Mesendoderm (in vitro differentiated cells): Measurements from ENCODE around the gene DDX54.

Source experiments
- DNase-seq: peaks from one replicate; pipeline ENCODE4 v3.0.0; 2013
- H2AK5ac ChIP-seq: 2 replicates; pipeline ENCODE4 v1.6.1; 2013; ENCODE audit warnings: low read length, inconsistent platforms
- H2BK120ac ChIP-seq: 2 replicates; pipeline ENCODE4 v1.6.1; 2013; ENCODE audit warnings: low read depth, mild to moderate bottlenecking, low read length, moderate library complexity, mixed read lengths
- H2BK15ac ChIP-seq: replicated peaks from 2 replicates; pipeline ENCODE4 v1.6.1; 2013; ENCODE audit warnings: low read depth, mild to moderate bottlenecking, moderate library complexity
- H2BK5ac ChIP-seq: 2 replicates; pipeline ENCODE4 v1.6.1; 2013; ENCODE audit warnings: low read length, inconsistent platforms
- H3K18ac ChIP-seq: 2 replicates; pipeline ENCODE4 v1.6.1; 2013; ENCODE audit warnings: mild to moderate bottlenecking, low read length, mixed read lengths
- H3K23ac ChIP-seq: one replicate; pipeline ENCODE4 v1.6.1; 2013; ENCODE audit warnings: low read length
- H3K27ac ChIP-seq: 2 replicates; pipeline ENCODE4 v1.5.1; 2013; ENCODE audit warnings: low read depth, mild to moderate bottlenecking, inconsistent platforms, low read length, moderate library complexity
- H3K27me3 ChIP-seq: 2 replicates; pipeline ENCODE4 v1.6.1; 2013; ENCODE audit warnings: low read length, control low read depth, mild to moderate bottlenecking, inconsistent platforms; ENCODE audit not compliant: insufficient read depth, poor library complexity
- H3K36me3 ChIP-seq: 2 replicates; pipeline ENCODE4 v1.6.1; 2013; ENCODE audit warnings: low read length, inconsistent platforms; ENCODE audit not compliant: control insufficient read depth, insufficient read depth
- H3K4ac ChIP-seq: one replicate; pipeline ENCODE4 v1.6.1; 2013; ENCODE audit warnings: low read depth, mild to moderate bottlenecking, low read length, moderate library complexity
- H3K4me1 ChIP-seq: 2 replicates; pipeline ENCODE4 v1.6.1; 2013; ENCODE audit warnings: low read depth, low read length, inconsistent platforms; ENCODE audit not compliant: control insufficient read depth
- H3K4me2 ChIP-seq: 2 replicates; pipeline ENCODE4 v1.6.1; 2013; ENCODE audit warnings: low read length
- H3K4me3 ChIP-seq: 2 replicates; pipeline ENCODE4 v1.5.1; 2013; ENCODE audit warnings: mild to moderate bottlenecking, low read length
- H3K56ac ChIP-seq: one replicate; pipeline ENCODE4 v1.6.1; 2013; ENCODE audit warnings: low read length
- H3K79me1 ChIP-seq: 2 replicates; pipeline ENCODE4 v1.6.1; 2013; ENCODE audit warnings: low read length, inconsistent platforms
- H3K79me2 ChIP-seq: 2 replicates; pipeline ENCODE4 v1.6.1; 2013; ENCODE audit warnings: mild to moderate bottlenecking, low read length; ENCODE audit not compliant: control insufficient read depth, insufficient read depth
- H3K9ac ChIP-seq: 2 replicates; pipeline ENCODE4 v1.6.1; 2013; ENCODE audit warnings: low read length, inconsistent platforms
- H4K5ac ChIP-seq: one replicate; pipeline ENCODE4 v1.6.1; 2013; ENCODE audit warnings: low read length
- H4K8ac ChIP-seq: one replicate; pipeline ENCODE4 v1.6.1; 2013; ENCODE audit warnings: low read depth, mild to moderate bottlenecking, control low read depth, low read length, moderate library complexity
- WGBS: extraction: QIAGEN DNeasy Blood & Tissue Kit; methylation state at CpG from one replicate; pipeline ENCODE4 v1.1.7; 2013; ENCODE audit warnings: low lambda C conversion rate, missing lambda C conversion rate; ENCODE audit not compliant: insufficient coverage; ENCODE audit errors: extremely low coverage; 5-methylcytosine and 5-hydroxymethylcytosine counted together

The DDX54 gene

DNA sequence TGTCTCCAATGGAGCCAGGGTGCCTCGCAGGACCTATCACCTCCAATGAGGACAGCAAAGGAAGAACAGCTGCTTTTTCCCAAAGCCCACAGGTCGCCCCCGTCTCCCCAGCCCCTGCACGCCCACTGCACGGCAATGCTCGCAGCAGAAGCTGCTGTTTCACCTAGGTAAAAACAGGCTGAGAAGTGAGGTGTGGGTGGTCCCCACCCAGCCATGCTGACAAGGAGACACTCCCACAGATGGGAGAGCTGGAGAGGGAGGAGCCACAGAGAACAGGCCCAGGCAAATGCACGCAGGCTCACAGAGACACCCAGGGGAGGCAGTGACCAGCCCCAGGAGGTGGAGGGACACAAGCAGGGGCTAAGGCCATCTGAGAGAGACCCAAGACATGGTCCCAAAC, 25.3 kb downstream of the DDX54 start:
- no peak for DNase-seq
- no peak overlapping the region for H2BK120ac ChIP-seq
- H3K4ac ChIP-seq, result no peak overlapping the region
- H3K4me2 ChIP-seq, result no peak overlapping the region
- no peak overlapping the region for H2BK15ac ChIP-seq
- no peaks in the 10 kb centered on the region for H3K4me1 ChIP-seq
- no peaks in the 10 kb centered on the region for H3K27me3 ChIP-seq
- WGBS, result no CpG with 5 or more reads among the region's 7 CpGs
- H3K56ac ChIP-seq, result no peak overlapping the region
- H4K8ac ChIP-seq, result no peak overlapping the region
- no peak overlapping the region for H3K23ac ChIP-seq
- H3K79me2 ChIP-seq, result no peaks in the 10 kb centered on the region
- H3K27ac ChIP-seq, result no peak overlapping the region
- no peak overlapping the region for H3K18ac ChIP-seq
- peaks cover 12% of the 10 kb centered on the region for H3K36me3 ChIP-seq
- H3K4me3 ChIP-seq, result no peak overlapping the region
- H2AK5ac ChIP-seq, result no peak overlapping the region
- H3K9ac ChIP-seq, result no peak overlapping the region
- H4K5ac ChIP-seq, result no peak overlapping the region
- no peaks in the 10 kb centered on the region for H3K79me1 ChIP-seq
- H2BK5ac ChIP-seq, result no peak overlapping the region

DNA sequence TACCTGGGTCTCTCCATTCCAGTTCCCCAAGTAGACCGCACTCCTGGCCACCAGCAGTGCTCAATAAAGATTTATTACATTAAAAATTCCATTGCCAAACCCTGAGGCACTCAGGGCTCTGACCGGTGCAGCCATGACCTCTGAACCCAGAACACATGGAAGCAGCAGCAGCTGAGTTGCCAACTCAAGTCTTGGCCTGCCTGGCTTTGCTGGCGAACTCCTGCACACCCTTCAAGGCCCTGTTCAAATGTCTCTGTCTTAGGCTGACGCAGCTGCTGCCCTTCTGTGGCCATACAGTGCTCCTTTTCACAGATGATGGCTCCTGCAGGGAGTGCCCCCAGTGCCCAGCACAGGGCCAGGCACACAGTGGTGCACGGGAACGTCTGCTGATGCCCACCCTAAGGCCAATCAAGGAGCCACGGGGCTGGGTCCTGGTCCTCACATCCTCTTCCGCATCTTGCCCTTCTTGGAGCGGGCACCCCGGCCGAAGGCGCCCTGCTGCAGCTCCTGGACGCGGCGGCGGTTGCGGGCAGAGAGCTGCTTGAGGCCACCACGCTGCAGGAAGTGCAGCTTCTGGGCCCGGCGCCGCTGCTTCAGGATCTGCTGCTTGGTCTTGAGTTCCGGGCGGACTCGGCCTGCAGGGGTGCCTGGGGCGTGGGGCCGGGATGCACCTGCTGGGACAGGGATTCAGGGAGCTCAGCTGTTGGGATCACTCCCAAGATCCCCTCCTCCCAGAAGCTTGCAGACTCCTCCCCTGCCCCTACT, 26.7 kb downstream of the DDX54 start:
- Histone ChIP-seq H3K79me1 (no peaks in the 10 kb centered on the region), H3K18ac (no peak overlapping the region), H3K36me3 (peaks cover 12% of the 10 kb centered on the region), H3K27ac (no peak overlapping the region), H3K4me3 (no peak overlapping the region), H3K27me3 (peaks cover 2% of the 10 kb centered on the region), H4K8ac (no peak overlapping the region), H4K5ac (no peak overlapping the region), H3K79me2 (no peaks in the 10 kb centered on the region), H2AK5ac (no peak overlapping the region), H3K9ac (no peak overlapping the region), H2BK15ac (no peak overlapping the region), H3K4me1 (no peaks in the 10 kb centered on the region), H2BK5ac (no peak overlapping the region), H3K56ac (no peak overlapping the region), H3K23ac (no peak overlapping the region), H3K4me2 (no peak overlapping the region), H2BK120ac (no peak overlapping the region), H3K4ac (no peak overlapping the region)
- no CpG with 5 or more reads among the region's 26 CpGs for WGBS
- no peak for DNase-seq

DNA sequence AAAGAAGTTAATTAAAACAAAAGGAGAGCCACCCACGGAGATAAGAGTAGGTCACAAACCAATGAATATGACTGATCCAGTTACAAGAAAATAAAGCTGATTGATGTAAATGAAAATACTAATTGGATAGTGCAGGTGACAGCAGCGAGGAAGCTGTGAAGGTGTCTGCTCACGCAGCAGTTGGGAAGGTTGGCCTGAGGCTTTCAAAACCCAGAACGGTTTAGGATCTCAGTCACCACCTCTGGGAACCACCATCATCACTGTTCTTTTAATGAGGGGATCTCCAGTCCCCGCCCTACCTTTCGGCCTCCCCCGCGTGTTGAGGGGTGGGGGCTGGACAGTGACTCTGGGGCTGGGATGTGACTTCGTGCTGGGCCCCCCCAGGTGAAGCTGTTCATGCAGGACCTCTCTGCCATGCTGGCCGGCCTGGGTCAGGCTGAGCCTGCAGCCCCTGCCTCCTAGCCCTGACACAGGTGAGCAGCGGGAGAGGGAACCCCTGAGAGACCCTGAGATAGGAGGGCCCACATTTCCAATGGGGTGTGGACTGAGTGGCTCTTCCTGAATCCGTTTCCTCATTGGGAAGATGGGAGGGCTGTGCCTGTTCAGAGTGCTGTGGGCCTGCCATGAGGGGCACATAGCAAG, 27.9 kb downstream of the DDX54 start:
- Histone ChIP-seq H3K36me3 (peaks cover 12% of the 10 kb centered on the region), H3K23ac (no peak overlapping the region), H2AK5ac (no peak overlapping the region), H3K27me3 (peaks cover 2% of the 10 kb centered on the region), H3K27ac (no peak overlapping the region), H3K4me2 (no peak overlapping the region), H3K56ac (no peak overlapping the region), H4K5ac (no peak overlapping the region), H3K4me1 (no peaks in the 10 kb centered on the region), H4K8ac (no peak overlapping the region), H2BK5ac (no peak overlapping the region), H3K4ac (no peak overlapping the region), H3K4me3 (no peak overlapping the region), H3K9ac (no peak overlapping the region), H3K79me2 (no peaks in the 10 kb centered on the region), H3K79me1 (no peaks in the 10 kb centered on the region), H2BK15ac (no peak overlapping the region), H2BK120ac (no peak overlapping the region), H3K18ac (no peak overlapping the region)
- no peak for DNase-seq
- no CpG with 5 or more reads among the region's 12 CpGs for WGBS

DNA sequence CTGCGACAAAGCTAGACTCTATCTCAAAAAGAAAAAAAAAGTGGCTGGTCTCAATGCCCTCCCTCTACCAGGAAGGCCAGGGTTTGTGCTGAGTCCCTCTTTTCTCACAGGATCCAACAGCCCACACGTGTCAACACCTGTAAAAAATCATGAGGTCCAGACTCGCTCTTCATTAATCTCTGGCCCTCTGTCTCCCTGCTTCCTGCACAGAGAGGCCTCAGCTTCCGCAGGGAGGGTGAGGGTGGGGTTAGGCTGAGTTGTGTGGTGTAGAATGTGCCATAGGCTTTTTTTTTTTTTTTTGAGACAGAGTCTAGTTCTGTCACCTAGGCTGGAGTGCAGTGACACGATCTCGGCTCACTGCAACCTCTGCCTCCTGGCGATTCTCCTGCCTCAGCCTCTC, 29.6 kb downstream of the DDX54 start:
- no CpG with 5 or more reads among the region's 7 CpGs for WGBS
- no peak overlapping the region for H4K8ac ChIP-seq

DNA sequence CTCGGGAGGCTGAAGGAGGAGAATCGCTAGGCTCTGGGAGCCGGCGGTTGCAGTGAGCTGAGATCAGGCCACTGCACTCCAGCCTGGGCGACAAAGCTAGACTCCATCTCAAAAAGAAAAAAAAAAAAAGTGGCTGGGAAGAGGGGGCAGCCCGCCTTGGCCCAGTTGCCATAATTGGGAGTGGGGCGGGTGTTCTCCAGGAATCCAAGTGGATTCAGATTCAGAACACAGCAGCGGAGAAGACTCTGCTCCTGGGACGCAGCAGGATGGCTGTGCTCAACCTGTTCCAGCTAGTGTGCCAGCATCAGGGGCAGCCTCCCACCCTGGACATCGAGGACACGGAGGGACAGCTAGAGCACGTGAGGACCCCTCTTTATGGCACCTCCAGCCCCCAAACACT, 30.2 kb downstream of the DDX54 start:
- Histone ChIP-seq H3K79me2 (no peaks in the 10 kb centered on the region), H3K56ac (no peak overlapping the region), H2AK5ac (no peak overlapping the region), H3K4me3 (no peak overlapping the region), H3K4me2 (no peak overlapping the region), H2BK120ac (no peak overlapping the region), H2BK15ac (no peak overlapping the region), H3K4me1 (no peaks in the 10 kb centered on the region), H4K8ac (no peak overlapping the region), H4K5ac (no peak overlapping the region), H3K18ac (no peak overlapping the region), H3K27me3 (peaks cover 2% of the 10 kb centered on the region), H3K4ac (no peak overlapping the region), H3K36me3 (peaks cover 4% of the 10 kb centered on the region), H3K79me1 (no peaks in the 10 kb centered on the region), H3K23ac (no peak overlapping the region), H2BK5ac (no peak overlapping the region), H3K27ac (no peak overlapping the region), H3K9ac (no peak overlapping the region)
- no peak for DNase-seq
- WGBS, result no CpG with 5 or more reads among the region's 12 CpGs

More for the DNA sequence above, 29.6 kb downstream of the DDX54 start:
- H3K4me3 ChIP-seq, result no peak overlapping the region
- H3K27ac ChIP-seq, result no peak overlapping the region
- peaks cover 8% of the 10 kb centered on the region for H3K36me3 ChIP-seq
- no peaks in the 10 kb centered on the region for H3K79me2 ChIP-seq
- H4K5ac ChIP-seq, result no peak overlapping the region
- no peak overlapping the region for H2BK120ac ChIP-seq
- H3K4me2 ChIP-seq, result no peak overlapping the region
- H3K56ac ChIP-seq, result no peak overlapping the region
- no peak overlapping the region for H2AK5ac ChIP-seq
- no peaks in the 10 kb centered on the region for H3K4me1 ChIP-seq
- no peaks in the 10 kb centered on the region for H3K79me1 ChIP-seq
- H3K4ac ChIP-seq, result no peak overlapping the region
- no peak overlapping the region for H3K23ac ChIP-seq
- DNase-seq, result no peak
- H3K27me3 ChIP-seq, result peaks cover 2% of the 10 kb centered on the region
- no peak overlapping the region for H2BK15ac ChIP-seq
- no peak overlapping the region for H3K18ac ChIP-seq
- H2BK5ac ChIP-seq, result no peak overlapping the region
- no peak overlapping the region for H3K9ac ChIP-seq
